H9 (cell line): ENCODE data around the gene TSSC4. TPM values are rescaled to one million over a fixed set of nuclear protein-coding genes. Genes with fewer than 3 reads are reported as not detected.

Source experiments
- DNase-seq: peaks from one replicate; pipeline ENCODE4 v3.0.0-alpha.2; 2017
- H2AFZ ChIP-seq: one replicate; pipeline ENCODE4 v1.6.1; 2013; ENCODE audit warnings: mild to moderate bottlenecking, low read length, control low read depth, moderate library complexity
- H2AK5ac ChIP-seq: 2 replicates; pipeline ENCODE4 v1.6.1; 2013; ENCODE audit warnings: low read length, control low read depth, mixed read lengths; ENCODE audit not compliant: insufficient read length
- H2BK120ac ChIP-seq: one replicate; pipeline ENCODE4 v1.6.1; 2013; ENCODE audit warnings: low read depth, mild to moderate bottlenecking, low read length, control low read depth, inconsistent platforms; ENCODE audit not compliant: poor library complexity, severe bottlenecking
- H2BK12ac ChIP-seq: 2 replicates; pipeline ENCODE4 v1.6.1; 2013; ENCODE audit warnings: low read length, control low read depth, mixed read lengths, low read depth; ENCODE audit not compliant: insufficient read length
- H2BK15ac ChIP-seq: 2 replicates; pipeline ENCODE4 v1.6.1; 2013; ENCODE audit warnings: low read depth, low read length, control low read depth
- H2BK20ac ChIP-seq: one replicate; pipeline ENCODE4 v1.6.1; 2013; ENCODE audit warnings: low read depth, mild to moderate bottlenecking, low read length, control low read depth, inconsistent platforms; ENCODE audit not compliant: poor library complexity, severe bottlenecking
- H2BK5ac ChIP-seq: 2 replicates; pipeline ENCODE4 v1.6.1; 2013; ENCODE audit warnings: low read length, control low read depth, mixed read lengths; ENCODE audit not compliant: insufficient read length
- H3K14ac ChIP-seq: 2 replicates; pipeline ENCODE4 v1.6.1; 2013; ENCODE audit warnings: low read length, control low read depth; ENCODE audit not compliant: insufficient read depth
- H3K18ac ChIP-seq: 2 replicates; pipeline ENCODE4 v1.6.1; 2013; ENCODE audit warnings: low read depth, mild to moderate bottlenecking, mixed read lengths, low read length, control low read depth; ENCODE audit not compliant: insufficient read length
- H3K23ac ChIP-seq: 2 replicates; pipeline ENCODE4 v1.6.1; 2013; ENCODE audit warnings: low read length, control low read depth, mixed read lengths, low read depth; ENCODE audit not compliant: insufficient read length
- H3K23me2 ChIP-seq: 2 replicates; pipeline ENCODE4 v1.6.1; 2013; ENCODE audit warnings: low read depth, mild to moderate bottlenecking, mixed read lengths, low read length, control low read depth; ENCODE audit not compliant: insufficient read length, poor library complexity, severe bottlenecking
- H3K27ac ChIP-seq: 2 replicates; pipeline ENCODE4 v1.5.1; 2013; ENCODE audit warnings: low read length, control low read depth, mixed read lengths, low read depth; ENCODE audit not compliant: insufficient read length
- H3K27me3 ChIP-seq: 2 replicates; pipeline ENCODE4 v1.6.1; 2013; ENCODE audit warnings: low read length, control low read depth, inconsistent platforms; ENCODE audit not compliant: insufficient read depth
- H3K4ac ChIP-seq: 2 replicates; pipeline ENCODE4 v1.6.1; 2013; ENCODE audit warnings: low read depth, mild to moderate bottlenecking, control low read depth, inconsistent platforms, low read length, moderate library complexity
- H3K4me1 ChIP-seq: 2 replicates; pipeline ENCODE4 v1.6.1; 2013; ENCODE audit warnings: low read length, control low read depth, inconsistent platforms; ENCODE audit not compliant: insufficient read depth
- H3K4me2 ChIP-seq: 2 replicates; pipeline ENCODE4 v1.6.1; 2013; ENCODE audit warnings: low read length, control low read depth, mixed read lengths; ENCODE audit not compliant: insufficient read length, insufficient read depth
- H3K56ac ChIP-seq: 2 replicates; pipeline ENCODE4 v1.6.1; 2013; ENCODE audit warnings: low read depth, mild to moderate bottlenecking, mixed read lengths, low read length, control low read depth; ENCODE audit not compliant: insufficient read length
- H3K79me1 ChIP-seq: 2 replicates; pipeline ENCODE4 v1.6.1; 2013; ENCODE audit warnings: low read depth, mild to moderate bottlenecking, moderate library complexity, low read length, control low read depth, inconsistent platforms; ENCODE audit not compliant: insufficient read depth, poor library complexity, severe bottlenecking
- H3K79me2 ChIP-seq: 2 replicates; pipeline ENCODE4 v1.6.1; 2013; ENCODE audit warnings: low read length, control low read depth, inconsistent platforms; ENCODE audit not compliant: insufficient read depth
- H3K9ac ChIP-seq: 2 replicates; pipeline ENCODE4 v1.6.1; 2013; ENCODE audit warnings: low read length, control low read depth, mixed read lengths; ENCODE audit not compliant: insufficient read length; ENCODE audit errors: extremely low read depth
- H3K9me3 ChIP-seq: one replicate; pipeline ENCODE4 v1.6.1; 2013; ENCODE audit warnings: low read depth, low read length, inconsistent platforms; ENCODE audit not compliant: control insufficient read depth
- H3T11ph ChIP-seq: one replicate; pipeline ENCODE4 v1.6.1; 2013; ENCODE audit warnings: mild to moderate bottlenecking, low read length, control low read depth, inconsistent platforms
- H4K20me1 ChIP-seq: one replicate; pipeline ENCODE4 v1.6.1; 2013; ENCODE audit not compliant: control insufficient read depth, insufficient read length, insufficient read depth
- H4K5ac ChIP-seq: 2 replicates; pipeline ENCODE4 v1.6.1; 2013; ENCODE audit warnings: low read depth, mild to moderate bottlenecking, mixed read lengths, low read length, control low read depth; ENCODE audit not compliant: insufficient read length
- H4K8ac ChIP-seq: replicated peaks from 2 replicates; pipeline ENCODE4 v1.6.1; 2013; ENCODE audit warnings: low read length, control low read depth, mixed read lengths, low read depth; ENCODE audit not compliant: insufficient read length
- H4K91ac ChIP-seq: 2 replicates; pipeline ENCODE4 v1.6.1; 2013; ENCODE audit warnings: low read depth, mild to moderate bottlenecking, moderate library complexity, mixed read lengths, low read length, control low read depth; ENCODE audit not compliant: insufficient read length
- H3K27ac Mint-ChIP-seq, 3 experiments: 2 replicates in 2 of 3; 3 replicates in 1 of 3; pipeline ENCODE4 v1.8.0; 2020 to 2021; ENCODE audit warnings: mixed read lengths in 3 of 3, mild to moderate bottlenecking in 1 of 3, moderate library complexity in 1 of 3
- H3K27me3 Mint-ChIP-seq: 2 replicates; pipeline ENCODE4 v1.8.0; 2021; ENCODE audit warnings: low read depth, mild to moderate bottlenecking, moderate library complexity, mixed read lengths
- H3K36me3 Mint-ChIP-seq, 3 experiments: 2 replicates in 2 of 3; 3 replicates in 1 of 3; pipeline ENCODE4 v1.8.0; 2020 to 2021; ENCODE audit warnings: low read depth in 3 of 3, mixed read lengths in 3 of 3; ENCODE audit not compliant: insufficient read depth in 1 of 3
- H3K4me1 Mint-ChIP-seq, 2 experiments: 2 replicates each; pipeline ENCODE4 v1.8.0; 2020; ENCODE audit warnings: mixed read lengths in 2 of 2
- H3K4me3 Mint-ChIP-seq, 2 experiments: 2 replicates in 1 of 2; 3 replicates in 1 of 2; pipeline ENCODE4 v1.8.0; 2020 to 2021; ENCODE audit warnings: mild to moderate bottlenecking in 2 of 2, mixed read lengths in 2 of 2, moderate library complexity in 1 of 2
- H3K9me3 Mint-ChIP-seq, 2 experiments: 2 replicates in 1 of 2; 3 replicates in 1 of 2; pipeline ENCODE4 v1.8.0; 2020; ENCODE audit warnings: mild to moderate bottlenecking in 2 of 2, mixed read lengths in 2 of 2, moderate library complexity in 1 of 2
- CTCF ChIP-seq: fragments of 200-600 bp; sonication (generic); conservative IDR thresholded peaks from 3 replicates; pipeline ENCODE4 v1.8.0; 2021; ENCODE audit warnings: antibody characterized with exemption, mild to moderate bottlenecking
- WGBS: extraction: QIAGEN DNeasy Blood & Tissue Kit; methylation state at CpG from one replicate; pipeline ENCODE4 v1.1.7; 2013; ENCODE audit warnings: missing lambda C conversion rate, low lambda C conversion rate, mixed read lengths; ENCODE audit not compliant: insufficient read length; ENCODE audit errors: extremely low coverage; 5-methylcytosine and 5-hydroxymethylcytosine counted together
- total RNA-seq: library from RNA; stranded (reverse); gene quantifications from 2 replicates; pipeline ENCODE4 v1.2.1, GENCODE V29; 2021

The TSSC4 gene
- total RNA-seq, 1 experiment from 2014 or later: 51.0 TPM

- H3T11ph ChIP-seq: no peak overlapping the region
- H3K27ac ChIP-seq: no peak overlapping the region
- peaks cover 7% of the 10 kb centered on the region; the same call in 1 of the 2 replicates for H3K27me3 ChIP-seq
- H2BK15ac ChIP-seq: no peak overlapping the region
- H3K23me2 ChIP-seq: peaks cover 4% of the 10 kb centered on the region
- no peak overlapping the region for H2AFZ ChIP-seq
- peaks cover 3 to 10% of the 10 kb centered on the region in 2 experiments; a peak in 3 of 5 replicates for H3K9me3 Mint-ChIP-seq
- H4K20me1 ChIP-seq: no peaks in the 10 kb centered on the region
- WGBS: no CpG with 5 or more reads among the region's 8 CpGs
- H3K14ac ChIP-seq: no peak overlapping the region
- H3K4me1 Mint-ChIP-seq: peaks cover 0 to 3% of the 10 kb centered on the region in 2 experiments; a peak in 2 of 4 replicates
- H3K27me3 Mint-ChIP-seq: peaks cover 81% of the 10 kb centered on the region
- no peak overlapping the region for H4K91ac ChIP-seq
- no peaks in the 10 kb centered on the region for H3K9me3 ChIP-seq
- no peak overlapping the region for H3K18ac ChIP-seq
- DNase-seq: no peak
- no peaks in the 10 kb centered on the region for H3K36me3 Mint-ChIP-seq
- H3K4me2 ChIP-seq: no peak overlapping the region
- H2BK5ac ChIP-seq: no peak overlapping the region
- H3K79me1 ChIP-seq: no peaks in the 10 kb centered on the region
- no peak overlapping the region for H2BK12ac ChIP-seq
- no peak overlapping the region for H3K27ac Mint-ChIP-seq
- no peak for TF ChIP-seq CTCF
- H3K56ac ChIP-seq: no peak overlapping the region
- H3K9ac ChIP-seq: no peak overlapping the region
- no peak overlapping the region for H3K4ac ChIP-seq
- no peak overlapping the region for H4K8ac ChIP-seq
- H3K4me3 Mint-ChIP-seq: no peak overlapping the region
- H2BK120ac ChIP-seq: no peak overlapping the region
- no peak overlapping the region for H2AK5ac ChIP-seq
- H3K23ac ChIP-seq: no peak overlapping the region
- H3K4me1 ChIP-seq: no peaks in the 10 kb centered on the region
- H3K79me2 ChIP-seq: no peaks in the 10 kb centered on the region
- H4K5ac ChIP-seq: no peak overlapping the region
- no peak overlapping the region for H2BK20ac ChIP-seq
These were observed 40.1 kb downstream of the TSSC4 start for GRCh38 chr11:2440646-2441045.
